ENCODE measurements around the gene KHNYN. TPM values are rescaled to one million over a fixed set of nuclear protein-coding genes. Genes with fewer than 3 reads are reported as not detected.

KHNYN gene
- total RNA-seq, 1 donor from 2014 or later = 63.0 TPM

- intact Hi-C loops (cut with micrococcal nuclease) = no loop called here
- no peak for DNase-seq
- H3K36me3 Mint-ChIP-seq (ENCODE audit: low read depth) = no peaks in the 10 kb centered on the region
- H3K4me3 Mint-ChIP-seq = no peak overlapping the region
- H3K27me3 Mint-ChIP-seq = peaks cover 18% of the 10 kb centered on the region
- H3K27ac Mint-ChIP-seq = no peak overlapping the region
- H3K4me1 Mint-ChIP-seq = no peaks in the 10 kb centered on the region
- H3K9me3 Mint-ChIP-seq = no peaks in the 10 kb centered on the region
Observed at GRCh38 chr14:24409192-24409591, 20.6 kb upstream of the KHNYN start.

- H3K4me1 Mint-ChIP-seq = no peaks in the 10 kb centered on the region
- H3K4me3 Mint-ChIP-seq = no peak overlapping the region
- H3K9me3 Mint-ChIP-seq = no peaks in the 10 kb centered on the region
- H3K36me3 Mint-ChIP-seq (ENCODE audit: low read depth) = no peaks in the 10 kb centered on the region
- peaks cover 12% of the 10 kb centered on the region for H3K27me3 Mint-ChIP-seq
- intact Hi-C loops (cut with micrococcal nuclease) = no loop called here
- no peak overlapping the region for H3K27ac Mint-ChIP-seq
- no peak for DNase-seq
Observed at GRCh38 chr14:24409956-24410355, 19.8 kb upstream of the KHNYN start.

- Mint-ChIP-seq H3K4me3 (no peak overlapping the region), H3K4me1 (no peaks in the 10 kb centered on the region), H3K27ac (no peak overlapping the region), H3K27me3 (peaks cover 3% of the 10 kb centered on the region), H3K36me3 (ENCODE audit: low read depth) (no peaks in the 10 kb centered on the region), H3K9me3 (no peaks in the 10 kb centered on the region)
- intact Hi-C loops (cut with micrococcal nuclease) = no loop called here
- peak; percentile 78 for DNase-seq
Observed at GRCh38 chr14:24411443-24412389, 18.0 kb upstream of the KHNYN start.

- H3K36me3 Mint-ChIP-seq (ENCODE audit: low read depth) = no peaks in the 10 kb centered on the region
- no peaks in the 10 kb centered on the region for H3K4me1 Mint-ChIP-seq
- no peaks in the 10 kb centered on the region for H3K9me3 Mint-ChIP-seq
- intact Hi-C loops (cut with micrococcal nuclease) = no loop called here
- no peak for DNase-seq
- H3K27ac Mint-ChIP-seq = no peak overlapping the region
- peaks cover 2% of the 10 kb centered on the region for H3K27me3 Mint-ChIP-seq
- H3K4me3 Mint-ChIP-seq = no peak overlapping the region
Observed at GRCh38 chr14:24414077-24414476, 15.7 kb upstream of the KHNYN start.

- no peaks in the 10 kb centered on the region for H3K36me3 Mint-ChIP-seq (ENCODE audit: low read depth)
- intact Hi-C loops (cut with micrococcal nuclease) = no loop called here
- H3K27me3 Mint-ChIP-seq = peaks cover 2% of the 10 kb centered on the region
- H3K4me3 Mint-ChIP-seq = no peak overlapping the region
- no peaks in the 10 kb centered on the region for H3K9me3 Mint-ChIP-seq
- no peak overlapping the region for H3K27ac Mint-ChIP-seq
- no peak for DNase-seq
- no peaks in the 10 kb centered on the region for H3K4me1 Mint-ChIP-seq
Observed at GRCh38 chr14:24414732-24415420, 14.9 kb upstream of the KHNYN start.

GRCh38 chr14:24415421-24416253 lies 14.1 kb upstream of the KHNYN start:
- no peaks in the 10 kb centered on the region for H3K36me3 Mint-ChIP-seq (ENCODE audit: low read depth)
- no peak overlapping the region for H3K4me3 Mint-ChIP-seq
- no peaks in the 10 kb centered on the region for H3K4me1 Mint-ChIP-seq
- peaks cover 5% of the 10 kb centered on the region for H3K27me3 Mint-ChIP-seq
- H3K27ac Mint-ChIP-seq = no peak overlapping the region
- intact Hi-C loops (cut with micrococcal nuclease) = no loop called here
- H3K9me3 Mint-ChIP-seq = no peaks in the 10 kb centered on the region
- DNase-seq = no peak

- Mint-ChIP-seq H3K27me3 (peaks cover 4% of the 10 kb centered on the region), H3K27ac (no peak overlapping the region), H3K36me3 (ENCODE audit: low read depth) (no peaks in the 10 kb centered on the region), H3K4me3 (no peak overlapping the region), H3K9me3 (no peaks in the 10 kb centered on the region), H3K4me1 (no peaks in the 10 kb centered on the region)
- intact Hi-C loops (cut with micrococcal nuclease) = no loop called here
- DNase-seq = no peak
Observed at GRCh38 chr14:24416254-24416931, 13.4 kb upstream of the KHNYN start.

- H3K36me3 Mint-ChIP-seq (ENCODE audit: low read depth) = no peaks in the 10 kb centered on the region
- intact Hi-C loops (cut with micrococcal nuclease) = no loop called here
- no peak for DNase-seq
- H3K9me3 Mint-ChIP-seq = no peaks in the 10 kb centered on the region
- no peaks in the 10 kb centered on the region for H3K4me1 Mint-ChIP-seq
- no peak overlapping the region for H3K4me3 Mint-ChIP-seq
- H3K27ac Mint-ChIP-seq = no peak overlapping the region
- H3K27me3 Mint-ChIP-seq = peaks cover 4% of the 10 kb centered on the region
Observed at GRCh38 chr14:24416932-24417619, 12.7 kb upstream of the KHNYN start.

GRCh38 chr14:24417832-24418491 lies 11.8 kb upstream of the KHNYN start:
- H3K36me3 Mint-ChIP-seq (ENCODE audit: low read depth) = no peaks in the 10 kb centered on the region
- peaks cover 4% of the 10 kb centered on the region for H3K27me3 Mint-ChIP-seq
- intact Hi-C loops (cut with micrococcal nuclease) = no loop called here
- H3K4me3 Mint-ChIP-seq = no peak overlapping the region
- H3K9me3 Mint-ChIP-seq = no peaks in the 10 kb centered on the region
- no peak overlapping the region for H3K27ac Mint-ChIP-seq
- H3K4me1 Mint-ChIP-seq = no peaks in the 10 kb centered on the region
- no peak for DNase-seq

- no peak overlapping the region for H3K4me3 Mint-ChIP-seq
- H3K9me3 Mint-ChIP-seq = no peaks in the 10 kb centered on the region
- H3K27ac Mint-ChIP-seq = no peak overlapping the region
- H3K36me3 Mint-ChIP-seq (ENCODE audit: low read depth) = no peaks in the 10 kb centered on the region
- no peak for DNase-seq
- intact Hi-C loops (cut with micrococcal nuclease) = no loop called here
- peaks cover 4% of the 10 kb centered on the region for H3K27me3 Mint-ChIP-seq
- H3K4me1 Mint-ChIP-seq = no peaks in the 10 kb centered on the region
Observed at GRCh38 chr14:24418492-24418873, 11.3 kb upstream of the KHNYN start.

GRCh38 chr14:24422261-24422660 lies 7.5 kb upstream of the KHNYN start:
- H3K9me3 Mint-ChIP-seq = no peaks in the 10 kb centered on the region
- intact Hi-C loops (cut with micrococcal nuclease) = no loop called here
- no peak for DNase-seq
- peaks cover 4% of the 10 kb centered on the region for H3K27me3 Mint-ChIP-seq
- H3K36me3 Mint-ChIP-seq (ENCODE audit: low read depth) = peaks cover 3% of the 10 kb centered on the region
- peaks cover 18% of the 10 kb centered on the region for H3K4me1 Mint-ChIP-seq
- no peak overlapping the region for H3K27ac Mint-ChIP-seq
- H3K4me3 Mint-ChIP-seq = no peak overlapping the region

GRCh38 chr14:24422694-24423601 lies 6.8 kb upstream of the KHNYN start:
- H3K27ac Mint-ChIP-seq = no peak overlapping the region
- H3K4me1 Mint-ChIP-seq = peaks cover 21% of the 10 kb centered on the region
- no peak overlapping the region for H3K4me3 Mint-ChIP-seq
- peaks cover 3% of the 10 kb centered on the region for H3K36me3 Mint-ChIP-seq (ENCODE audit: low read depth)
- peaks cover 4% of the 10 kb centered on the region for H3K27me3 Mint-ChIP-seq
- intact Hi-C loops (cut with micrococcal nuclease) = no loop called here
- H3K9me3 Mint-ChIP-seq = no peaks in the 10 kb centered on the region
- DNase-seq = no peak
